Measurements from ENCODE around the gene UBE2F. TPM values are rescaled to one million over a fixed set of nuclear protein-coding genes. Genes with fewer than 3 reads are reported as not detected.
A peak's percentile ranks its signal among the peaks of the same experiment; 100 is the strongest.
"Not testable (repeated sequence)": the region's sequence is repeated elsewhere in the genome, so short reads cannot be mapped to it uniquely, and the experiment has no call there.

UBE2F gene
- polyA plus RNA-seq, 1 donor: 42.3 TPM

- no peak for DNase-seq
These were observed 78.8 kb downstream of the UBE2F start for GRCh38 chr2:238045575-238045974.

- no peak for DNase-seq
These were observed 80.0 kb downstream of the UBE2F start for GRCh38 chr2:238046725-238047270.

GRCh38 chr2:238053191-238053776 lies 86.5 kb downstream of the UBE2F start:
- DNase-seq: no peak

- no peak for DNase-seq
These were observed 89.0 kb downstream of the UBE2F start for GRCh38 chr2:238055841-238056240.

GRCh38 chr2:238057696-238058575 lies 91.1 kb downstream of the UBE2F start:
- not testable (repeated sequence) for DNase-seq

- no peak for DNase-seq
These were observed 92.7 kb downstream of the UBE2F start for GRCh38 chr2:238059505-238059904.

- DNase-seq: no peak
These were observed 93.3 kb downstream of the UBE2F start for GRCh38 chr2:238060096-238060541.

- DNase-seq: peak; percentile 97
These were observed 93.9 kb downstream of the UBE2F start, which contains the start of gene SCLY for GRCh38 chr2:238060542-238061314. TSS of gene SCLY (plus strand) at chr2:238061001. CDS start at chr2:238061055, 54 bp downstream.

- peak; percentile 19 for DNase-seq
These were observed 94.7 kb downstream of the UBE2F start for GRCh38 chr2:238061315-238062202.

- DNase-seq: no peak
These were observed 96.8 kb downstream of the UBE2F start for GRCh38 chr2:238063414-238064189.

- peak; percentile 13 for DNase-seq
These were observed 97.6 kb downstream of the UBE2F start for GRCh38 chr2:238064376-238064775.

GRCh38 chr2:238065071-238065846 lies 98.4 kb downstream of the UBE2F start:
- DNase-seq: no peak

GRCh38 chr2:238066218-238066617 lies 99.4 kb downstream of the UBE2F start:
- no peak for DNase-seq

GRCh38 chr2:238066718-238067117 lies 99.9 kb downstream of the UBE2F start:
- DNase-seq: not testable (repeated sequence)

GRCh38 chr2:238067939-238068338 lies 101.1 kb downstream of the UBE2F start:
- DNase-seq: no peak

GRCh38 chr2:238069021-238069709 lies 102.4 kb downstream of the UBE2F start:
- no peak for DNase-seq

GRCh38 chr2:238069877-238070276 lies 103.1 kb downstream of the UBE2F start:
- no peak for DNase-seq

GRCh38 chr2:238075397-238075796 lies 108.6 kb downstream of the UBE2F start:
- DNase-seq: no peak

GRCh38 chr2:238077292-238077691 lies 110.5 kb downstream of the UBE2F start:
- no peak for DNase-seq
